Naive thymus-derived CD4-positive, alpha-beta T cell (primary cell): Measurements from ENCODE around the gene NPIPB13. TPM values are rescaled to one million over a fixed set of nuclear protein-coding genes. Genes with fewer than 3 reads are reported as not detected.
A peak's percentile ranks its signal among the peaks of the same experiment; 100 is the strongest.
"Not testable (repeated sequence)": the region's sequence is repeated elsewhere in the genome, so short reads cannot be mapped to it uniquely, and the experiment has no call there.

ENCODE experiments used
- ATAC-seq: fragments of 150-1000 bp; cut with Tn5 transposase; 2 replicates; pipeline ENCODE4 v1.10.0; 2021; ENCODE audit warnings: mild to moderate bottlenecking, moderate library complexity
- CTCF ChIA-PET: fragments of 350-600 bp; sonication (Branson Sonifier 250); formaldehyde crosslinking; loops from one replicate; lab custom pipeline; 2021; ENCODE audit warnings: antibody characterized with exemption; lab: Charles Lee
- POLR2A ChIA-PET: fragments of 350-600 bp; sonication (Branson Sonifier 250); formaldehyde crosslinking; loops from one replicate; lab custom pipeline; 2021; ENCODE audit warnings: antibody characterized with exemption, inconsistent platforms; lab: Charles Lee
- DNase-seq, 9 donors: peaks; one replicate each; pipeline versions ENCODE4 v3.0.0 to v3.0.0-alpha.2; 2020 to 2022; ENCODE audit warnings: mixed read lengths in 1 of 9
- H3K27ac ChIP-seq: one replicate; pipeline ENCODE4 v1.7.0; 2013; ENCODE audit warnings: mild to moderate bottlenecking, low read depth, low read length, moderate library complexity
- H3K27me3 ChIP-seq, 2 donors: one replicate each; pipeline ENCODE4 v1.7.0; 2013; ENCODE audit warnings: low read length in 2 of 2, mild to moderate bottlenecking in 2 of 2, moderate library complexity in 2 of 2; ENCODE audit not compliant: control insufficient read depth in 2 of 2, insufficient read depth in 2 of 2
- H3K36me3 ChIP-seq, 3 experiments: 1 replicate in 2 of 3; 2 replicates in 1 of 3; pipeline ENCODE4 v1.7.0; 2013; ENCODE audit warnings: low read length in 3 of 3, mild to moderate bottlenecking in 3 of 3, moderate library complexity in 1 of 3; ENCODE audit not compliant: insufficient read depth in 3 of 3, control insufficient read depth in 2 of 3
- H3K4me1 ChIP-seq, 2 donors: one replicate each; pipeline ENCODE4 v1.7.0; 2013; ENCODE audit warnings: low read length in 2 of 2, mild to moderate bottlenecking in 2 of 2, moderate library complexity in 1 of 2; ENCODE audit not compliant: control insufficient read depth in 2 of 2, insufficient read depth in 2 of 2
- H3K4me3 ChIP-seq: 2 replicates; pipeline ENCODE4 v1.7.0; 2013; ENCODE audit warnings: mild to moderate bottlenecking, low read length
- H3K9me3 ChIP-seq, 3 experiments: 1 replicate in 2 of 3; 2 replicates in 1 of 3; pipeline ENCODE4 v1.7.0; 2013; ENCODE audit warnings: low read length in 3 of 3; ENCODE audit not compliant: control insufficient read depth in 2 of 3
- H3K27ac Mint-ChIP-seq, 9 donors: one replicate each; pipeline ENCODE4 v1.8.0; 2020 to 2022; ENCODE audit warnings: mixed read lengths in 9 of 9, mild to moderate bottlenecking in 8 of 9, moderate library complexity in 5 of 9, inconsistent platforms in 2 of 9
- H3K27me3 Mint-ChIP-seq, 5 donors: one replicate each; pipeline ENCODE4 v1.8.0; 2021 to 2022; ENCODE audit warnings: mixed read lengths in 5 of 5, mild to moderate bottlenecking in 1 of 5
- H3K36me3 Mint-ChIP-seq, 5 donors: one replicate each; pipeline ENCODE4 v1.8.0; 2020 to 2022; ENCODE audit warnings: mixed read lengths in 5 of 5, mild to moderate bottlenecking in 3 of 5, inconsistent platforms in 1 of 5
- H3K4me1 Mint-ChIP-seq, 7 donors: one replicate each; pipeline ENCODE4 v1.8.0; 2020 to 2022; ENCODE audit warnings: mixed read lengths in 7 of 7, mild to moderate bottlenecking in 3 of 7, inconsistent platforms in 1 of 7
- H3K4me3 Mint-ChIP-seq, 10 donors: one replicate each; pipeline ENCODE4 v1.8.0; 2020 to 2022; ENCODE audit warnings: mild to moderate bottlenecking in 10 of 10, mixed read lengths in 10 of 10, moderate library complexity in 6 of 10, inconsistent platforms in 2 of 10
- H3K9me3 Mint-ChIP-seq, 11 donors: one replicate each; pipeline ENCODE4 v1.8.0; 2020 to 2022; ENCODE audit warnings: mixed read lengths in 11 of 11, mild to moderate bottlenecking in 4 of 11, inconsistent platforms in 1 of 11, moderate library complexity in 1 of 11
- intact Hi-C, 2 donors: fragments of 100-400 bp; cut with micrococcal nuclease; formaldehyde crosslinking; loops; one replicate each; pipeline ENCODE4 v1.15.1; 2023
- polyA plus RNA-seq, 2 donors: library from polyadenylated mRNA; unstranded; fragments of 300-500 nt; fragmentation: Illumina TruSeq; gene quantifications; one replicate each; pipeline ENCODE4 v1.2.3, GENCODE V29; 2021
- total RNA-seq, 6 experiments: library from RNA in 5 of 6; stranded (reverse) in 5 of 6; gene quantifications; 1 replicate in 5 of 6; 2 replicates in 1 of 6; pipeline ENCODE4 v1.2.3 and lab custom pipeline; 2021 to 2026

NPIPB13 gene
- total RNA-seq (10 to 100 TPM; 13.3 to 33.3 (median 14.4) TPM), polyA plus RNA-seq (1 to 10 TPM in 1 of 2 donors, under 1 TPM in 1; 0.85 to 2.6 TPM), total RNA-seq (lab: John Stamatoyannopoulos, UW) (2.4 reads per million, percentile 12 among the genes with 10 or more reads in this experiment)

GRCh38 chr16:30248379-30248778 lies at the start of gene NPIPB13:
TSS of gene NPIPB13 (minus strand) at chr16:30248479. CDS start at chr16:30245573, 2,906 bp downstream.
- ATAC-seq, H3K9me3 Mint-ChIP-seq, H3K27me3 ChIP-seq, H3K4me3 Mint-ChIP-seq, CTCF ChIA-PET, H3K4me3 ChIP-seq, intact Hi-C loops, DNase-seq, H3K36me3 ChIP-seq, H3K27ac ChIP-seq, H3K9me3 ChIP-seq, POLR2A ChIA-PET, H3K27ac Mint-ChIP-seq, H3K36me3 Mint-ChIP-seq, H3K4me1 Mint-ChIP-seq, H3K4me1 ChIP-seq, H3K27me3 Mint-ChIP-seq: not testable (repeated sequence)

DNA sequence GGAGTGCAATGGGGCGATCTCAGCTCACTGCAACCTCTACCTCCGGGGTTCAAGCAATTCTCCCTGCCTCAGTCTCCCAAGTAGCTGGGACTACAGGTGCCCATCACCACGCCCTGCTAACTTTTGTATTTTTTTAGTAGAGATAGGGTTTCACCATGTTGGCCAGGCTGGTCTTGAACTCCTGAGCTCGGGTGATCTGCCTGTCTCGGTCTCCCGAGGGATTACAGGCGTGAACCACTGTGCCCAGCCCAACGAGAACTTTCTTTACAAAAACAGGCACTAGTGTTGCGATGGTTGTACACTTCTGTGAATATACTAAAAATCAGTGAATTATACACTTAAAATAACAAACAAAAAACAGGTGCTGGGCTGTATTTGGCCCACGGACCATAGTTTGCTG lies 34.1 kb upstream of the NPIPB13 start:
- H3K27ac Mint-ChIP-seq, H3K4me1 ChIP-seq, H3K4me3 Mint-ChIP-seq, POLR2A ChIA-PET, H3K36me3 ChIP-seq, intact Hi-C loops, CTCF ChIA-PET, H3K9me3 ChIP-seq, H3K27ac ChIP-seq, H3K36me3 Mint-ChIP-seq, DNase-seq, ATAC-seq, H3K27me3 Mint-ChIP-seq, H3K9me3 Mint-ChIP-seq, H3K4me1 Mint-ChIP-seq, H3K27me3 ChIP-seq, H3K4me3 ChIP-seq: not testable (repeated sequence)

DNA sequence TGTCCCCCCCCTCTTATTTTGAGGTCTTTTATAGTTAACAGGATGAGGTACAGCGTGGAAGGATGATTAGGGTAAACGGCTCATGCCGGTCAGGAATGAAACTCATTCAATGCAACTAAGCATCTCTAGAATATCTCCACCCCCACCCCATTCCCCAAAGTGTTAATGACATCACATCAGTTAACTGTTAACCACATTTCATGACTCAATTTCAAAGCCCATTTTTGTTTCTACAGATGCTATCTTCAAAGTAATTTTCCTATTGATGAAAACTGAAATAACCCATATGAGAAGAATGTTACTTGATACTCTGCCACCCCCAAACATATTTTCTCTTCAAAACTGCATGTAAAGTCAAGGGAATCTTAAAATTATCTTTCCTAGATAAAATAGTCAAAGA lies 30.2 kb upstream of the NPIPB13 start:
- H3K4me1 ChIP-seq, CTCF ChIA-PET: not testable (repeated sequence)

DNA sequence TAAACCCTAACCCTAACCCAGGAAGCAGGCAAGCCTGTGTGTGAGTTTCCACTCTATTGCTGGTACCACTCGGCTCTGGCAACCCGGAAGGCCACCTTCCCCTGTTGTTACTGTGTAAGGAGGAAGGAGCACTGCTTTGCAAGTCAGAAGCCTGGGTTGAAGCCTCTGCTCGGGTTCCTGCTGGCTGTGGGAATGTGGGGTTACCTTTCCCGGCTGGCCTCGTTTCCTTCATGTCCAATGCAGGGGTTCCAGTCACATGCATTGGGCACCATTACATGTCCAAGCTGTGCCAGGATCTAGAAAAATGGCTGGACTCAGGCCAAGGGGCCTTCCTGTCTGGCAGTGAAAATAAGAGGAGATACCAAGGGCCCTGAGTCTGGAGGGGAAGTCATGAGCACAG lies 31.2 kb downstream of the NPIPB13 start:
- H3K9me3 ChIP-seq, H3K9me3 Mint-ChIP-seq, H3K27ac ChIP-seq, H3K27ac Mint-ChIP-seq, H3K36me3 ChIP-seq, H3K27me3 ChIP-seq, H3K4me3 Mint-ChIP-seq, CTCF ChIA-PET, H3K27me3 Mint-ChIP-seq, ATAC-seq, DNase-seq, H3K4me1 Mint-ChIP-seq, H3K4me3 ChIP-seq, H3K36me3 Mint-ChIP-seq, POLR2A ChIA-PET, H3K4me1 ChIP-seq, intact Hi-C loops: not testable (repeated sequence)

More for the DNA sequence above, 30.2 kb upstream of the NPIPB13 start:
- H3K36me3 Mint-ChIP-seq, H3K4me3 ChIP-seq, H3K4me3 Mint-ChIP-seq, DNase-seq, intact Hi-C loops, H3K27me3 Mint-ChIP-seq, H3K27me3 ChIP-seq, ATAC-seq, H3K9me3 ChIP-seq, H3K27ac Mint-ChIP-seq, POLR2A ChIA-PET, H3K36me3 ChIP-seq, H3K27ac ChIP-seq, H3K9me3 Mint-ChIP-seq, H3K4me1 Mint-ChIP-seq: not testable (repeated sequence)

DNA sequence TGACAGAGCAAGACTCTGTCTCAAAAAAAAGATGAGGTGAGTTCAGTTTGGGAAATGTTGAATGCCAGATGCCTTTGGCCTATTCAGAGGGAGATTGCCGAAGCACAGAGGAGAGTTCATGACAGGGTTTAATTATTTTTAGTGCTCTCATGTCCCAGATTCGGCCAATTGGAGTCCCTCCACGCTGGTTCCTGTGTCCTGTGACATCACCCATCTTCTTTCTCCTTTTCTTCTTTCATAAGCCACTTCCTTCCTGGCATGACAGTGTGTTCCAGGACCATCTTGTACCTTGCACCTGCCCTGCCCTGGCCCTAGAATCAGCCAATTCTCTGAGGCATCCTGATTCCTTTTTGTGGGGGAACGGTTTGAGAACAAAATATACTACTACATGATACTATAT lies 36.9 kb downstream of the NPIPB13 start:
- H3K27me3 Mint-ChIP-seq, DNase-seq, H3K4me3 ChIP-seq, CTCF ChIA-PET, H3K4me1 ChIP-seq, H3K27ac Mint-ChIP-seq, POLR2A ChIA-PET, intact Hi-C loops, H3K9me3 ChIP-seq, H3K27me3 ChIP-seq, H3K36me3 Mint-ChIP-seq, H3K36me3 ChIP-seq, H3K27ac ChIP-seq, H3K4me3 Mint-ChIP-seq, H3K4me1 Mint-ChIP-seq, H3K9me3 Mint-ChIP-seq: not testable (repeated sequence)
- ATAC-seq = peak; percentile 60

GRCh38 chr16:30209032-30209431 lies 39.2 kb downstream of the NPIPB13 start:
- H3K27me3 ChIP-seq, H3K36me3 ChIP-seq, H3K9me3 ChIP-seq, H3K4me1 ChIP-seq, H3K27ac ChIP-seq, H3K4me3 ChIP-seq, CTCF ChIA-PET, H3K27me3 Mint-ChIP-seq, H3K36me3 Mint-ChIP-seq, intact Hi-C loops, H3K4me1 Mint-ChIP-seq, POLR2A ChIA-PET, ATAC-seq, H3K9me3 Mint-ChIP-seq: not testable (repeated sequence)
- Mint-ChIP-seq H3K27ac (peak overlapping the region in 1 of 9 donors; percentile 48), H3K4me3 (peak overlapping the region in 1 of 10 donors; percentile 39)
- DNase-seq = peak in 3 of 9 donors; percentile 3 to 19 (median 9)

DNA sequence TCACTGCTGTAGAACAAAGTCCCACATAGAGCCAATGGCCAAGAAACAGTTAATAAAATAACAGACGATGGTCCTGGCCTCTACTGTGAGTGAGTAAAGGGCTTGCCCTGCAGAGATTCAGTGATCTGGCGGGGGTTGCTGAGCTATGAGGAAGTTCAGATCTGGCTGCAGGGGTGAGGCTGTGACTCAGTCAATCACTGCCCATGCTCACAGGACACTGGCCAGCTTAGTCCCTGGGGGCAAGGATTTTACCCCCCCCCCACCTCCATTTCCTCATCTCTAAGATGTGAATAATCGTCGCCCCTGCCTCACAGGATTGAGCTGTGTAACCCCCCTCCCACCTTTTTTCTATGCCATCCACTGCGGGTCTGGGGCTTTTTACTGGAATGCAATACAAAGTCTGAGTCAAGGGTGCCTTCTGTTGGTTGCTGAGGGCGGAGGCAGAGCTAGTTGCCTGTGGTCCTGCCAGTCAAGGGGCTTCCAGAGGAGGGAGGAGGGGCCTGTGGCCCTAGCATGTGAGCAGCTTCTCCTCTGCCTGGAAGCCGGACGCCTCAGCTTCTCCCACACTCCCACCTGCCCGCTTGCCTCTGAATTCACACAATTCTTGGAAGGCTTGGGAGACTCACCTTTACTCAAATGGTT lies 41.1 kb downstream of the NPIPB13 start:
- H3K27me3 Mint-ChIP-seq, H3K27me3 ChIP-seq, H3K27ac ChIP-seq, H3K4me1 ChIP-seq, H3K36me3 Mint-ChIP-seq, H3K4me1 Mint-ChIP-seq, H3K4me3 ChIP-seq, H3K36me3 ChIP-seq, H3K27ac Mint-ChIP-seq, H3K9me3 ChIP-seq, POLR2A ChIA-PET, intact Hi-C loops, H3K9me3 Mint-ChIP-seq, CTCF ChIA-PET: not testable (repeated sequence)
- DNase-seq (peak in 1 of 9 donors; percentile 7), ATAC-seq (peak; percentile 74)
- H3K4me3 Mint-ChIP-seq = peak overlapping the region in 4 of 10 donors; percentile 20 to 51 (median 34)
